HG03442 (cell line): ENCODE data around the gene SLC2A10.

Source experiments
- ATAC-seq: cut with Tn5 transposase; IDR thresholded peaks from one replicate; pipeline ENCODE4 v1.9.1; 2021; ENCODE audit warnings: mild to moderate bottlenecking, moderate library complexity; ENCODE audit not compliant: unreplicated experiment

The SLC2A10 gene

DNA sequence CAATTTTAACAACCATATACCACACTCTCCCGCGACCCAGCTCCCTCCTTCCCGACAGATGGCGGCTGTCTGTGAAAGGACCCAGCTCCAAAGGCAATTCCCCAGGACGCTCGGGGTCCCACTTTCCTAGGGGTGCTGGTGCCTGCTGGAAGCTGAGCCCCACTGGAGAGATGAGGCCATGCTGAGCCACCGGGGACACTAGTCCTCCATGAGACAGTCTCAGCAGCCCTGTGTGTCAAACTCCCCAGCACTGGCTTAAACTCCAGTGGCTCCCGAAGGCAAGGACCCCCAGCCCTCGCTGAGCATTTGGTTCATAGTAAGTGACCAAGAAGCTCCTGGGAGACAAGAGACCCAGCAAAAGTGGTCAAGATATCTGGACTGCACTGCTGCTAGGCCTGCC, 52.1 kb downstream of the SLC2A10 start:
- no peak for ATAC-seq

DNA sequence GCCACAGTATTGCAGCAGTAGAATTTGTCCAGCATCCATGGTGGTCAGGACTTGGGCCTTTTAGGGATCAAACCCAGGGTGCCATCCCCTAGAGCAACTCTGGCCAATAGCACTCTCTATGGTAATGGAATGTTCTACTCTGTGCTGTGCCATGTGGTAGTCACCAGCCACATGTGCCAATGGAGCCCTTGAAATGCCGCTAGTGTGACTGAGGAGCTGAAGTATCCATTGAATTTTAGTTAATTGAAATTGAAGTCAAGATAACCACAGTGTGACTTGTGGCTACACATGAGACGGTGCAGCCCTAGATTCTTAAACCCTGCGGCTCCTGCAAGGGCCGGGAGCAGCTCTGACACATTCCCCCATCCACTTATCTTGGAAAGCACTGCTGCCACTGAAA, 54.6 kb downstream of the SLC2A10 start:
- no peak for ATAC-seq

DNA sequence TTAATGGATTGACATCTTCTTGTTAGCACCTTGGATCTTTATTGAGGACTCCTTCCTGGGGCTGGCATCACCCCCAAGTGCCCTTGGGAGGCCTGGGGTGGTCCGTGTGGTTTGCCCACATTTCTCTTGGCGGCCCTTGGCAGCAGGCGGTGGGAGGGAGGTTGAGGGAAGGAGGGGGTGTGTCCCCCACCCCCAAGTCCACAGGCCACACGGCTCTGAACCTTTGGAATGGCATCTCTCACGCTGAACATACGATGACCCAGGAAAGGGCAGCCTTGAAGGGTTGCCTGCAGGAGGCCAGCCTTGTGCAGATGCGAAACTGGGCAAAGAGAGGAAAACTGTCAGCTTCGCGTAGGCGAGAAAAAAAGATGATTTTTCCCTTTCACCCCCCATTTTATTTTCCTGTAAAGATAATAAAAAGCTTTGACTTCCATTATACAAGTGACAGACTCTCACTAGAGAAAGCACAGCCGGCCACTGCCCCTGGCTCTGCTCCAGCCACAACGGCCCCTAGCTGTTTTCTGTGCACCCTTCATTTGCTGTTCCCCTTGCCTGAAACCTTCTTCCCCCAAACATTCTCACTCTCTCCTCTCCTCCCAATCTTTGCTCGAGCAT, 56.2 kb downstream of the SLC2A10 start:
- no peak for ATAC-seq

DNA sequence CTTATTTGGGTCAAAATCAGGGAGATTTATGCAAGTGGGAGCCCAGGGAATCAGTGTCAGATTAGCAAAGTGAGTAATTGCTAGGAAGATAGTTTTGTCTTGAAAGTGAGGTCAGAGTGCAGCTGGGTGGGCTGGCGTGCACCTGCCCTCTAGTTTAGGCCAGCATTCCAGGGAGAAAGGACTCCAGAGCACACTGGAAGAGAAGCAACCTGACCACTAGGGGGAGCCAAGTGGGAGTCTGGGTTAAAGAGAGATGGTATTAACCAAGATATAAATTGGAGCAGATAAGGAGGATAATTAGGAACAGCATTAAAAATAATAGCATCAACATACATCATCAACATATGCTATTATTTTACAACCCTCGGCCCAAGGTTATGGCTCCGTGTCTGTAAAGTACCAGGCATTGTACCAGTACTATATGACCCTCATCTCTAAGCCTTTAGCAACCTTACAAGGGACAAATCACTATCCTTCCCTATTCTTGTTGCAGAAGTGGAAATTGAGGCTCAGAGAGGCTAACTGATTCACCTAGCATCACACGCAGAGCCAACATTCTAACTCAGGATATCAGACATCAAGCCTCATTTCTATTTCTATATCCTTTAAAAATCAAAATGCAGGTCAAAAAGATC, 57.8 kb downstream of the SLC2A10 start:
- ATAC-seq, result no peak

DNA sequence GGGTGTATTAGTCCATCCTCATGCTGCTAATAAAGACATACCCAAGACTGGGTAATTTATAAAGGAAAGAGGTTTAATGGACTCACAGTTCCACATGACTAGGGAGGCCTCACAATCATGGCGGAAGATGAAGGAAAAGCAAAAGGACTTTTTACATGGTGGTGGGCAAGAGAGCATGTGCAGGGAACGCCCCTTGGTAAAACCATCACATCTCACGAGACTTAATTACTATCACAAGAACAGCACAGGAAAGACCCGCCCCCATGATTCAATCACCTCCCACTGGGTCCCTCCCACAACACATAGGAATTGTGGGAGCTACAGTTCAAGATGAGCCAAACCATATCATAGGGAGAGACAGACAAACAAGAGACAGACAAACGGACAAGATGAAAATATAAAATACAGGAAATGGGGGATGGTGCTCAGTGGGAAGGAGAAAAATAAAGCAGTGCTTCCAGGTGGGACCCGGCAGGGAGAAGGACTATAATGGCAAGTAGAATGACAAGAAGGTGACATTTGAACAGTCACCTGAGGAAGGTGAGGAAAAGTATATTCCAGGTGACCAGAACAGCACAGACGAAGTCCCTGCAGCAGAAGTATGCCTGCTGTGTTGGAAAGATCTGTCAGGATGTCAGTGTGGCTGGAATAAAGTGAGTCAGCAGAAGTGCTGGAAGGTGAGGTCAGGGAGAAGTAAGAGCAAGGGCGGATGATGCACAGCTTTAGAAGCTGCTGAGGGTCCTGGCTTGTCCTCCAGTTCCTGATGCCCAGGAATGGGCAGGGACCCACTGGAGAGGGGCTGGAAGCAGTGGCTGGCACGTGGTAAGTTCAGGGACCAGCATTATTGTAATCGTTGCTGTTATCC, 61.1 kb downstream of the SLC2A10 start:
- ATAC-seq, result no peak

DNA sequence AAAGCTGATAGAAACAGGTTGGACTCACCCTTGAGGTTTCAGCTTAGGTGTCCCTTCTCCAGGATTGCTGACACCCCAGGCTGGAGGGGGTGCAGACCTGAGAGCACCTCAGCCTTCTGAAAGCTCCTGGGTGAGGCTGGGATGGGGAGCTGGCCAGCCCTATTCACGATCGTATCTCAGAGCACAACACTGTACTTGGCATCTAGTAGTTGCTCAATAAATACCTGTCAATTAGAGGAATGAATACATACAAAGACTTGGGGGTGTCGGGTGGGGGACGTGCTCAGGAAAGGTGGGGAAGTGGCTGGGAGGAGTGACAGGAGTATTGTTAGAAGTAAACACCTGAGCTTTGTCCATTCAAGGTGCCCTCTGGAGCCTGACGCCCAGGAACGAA, 61.7 kb downstream of the SLC2A10 start:
- no peak for ATAC-seq

DNA sequence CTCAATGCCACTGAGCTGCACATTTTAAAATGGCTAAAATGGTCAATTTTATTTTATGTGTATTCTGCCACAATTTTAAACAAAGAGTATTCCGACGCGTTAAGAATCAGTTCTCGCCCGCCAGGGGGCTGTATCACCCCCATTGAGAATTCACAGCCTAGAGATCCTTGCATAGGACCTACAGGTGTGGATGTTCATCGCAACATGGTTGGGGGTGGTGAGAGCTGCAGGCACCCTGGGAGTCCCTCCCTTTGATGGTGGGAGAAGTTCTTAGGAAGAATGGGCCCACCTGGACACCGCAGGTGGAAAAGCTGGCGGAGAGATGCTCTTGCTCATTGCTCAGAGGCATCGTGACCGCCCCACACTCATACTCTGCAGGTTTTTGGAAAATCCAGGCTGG, 63.5 kb downstream of the SLC2A10 start:
- no peak for ATAC-seq

DNA sequence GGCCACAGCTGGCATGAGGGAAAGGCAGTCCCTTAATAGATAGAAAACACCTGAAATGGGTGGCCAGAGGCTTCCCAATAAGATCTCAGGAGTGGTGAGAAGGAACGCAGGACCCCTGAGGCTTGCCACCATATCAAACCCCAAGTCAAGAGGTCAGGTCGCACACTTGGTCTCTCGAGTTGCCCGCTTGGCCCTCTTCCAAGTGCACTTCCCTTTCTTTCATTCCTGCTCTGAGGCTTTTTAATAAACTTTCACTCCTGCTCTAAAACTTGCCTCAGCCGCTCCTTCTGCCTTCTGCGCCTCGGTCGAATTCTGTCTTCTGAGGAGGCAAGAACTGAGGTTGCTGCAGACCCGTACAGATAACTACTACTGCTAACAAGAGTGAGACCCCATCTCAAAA, 64.2 kb downstream of the SLC2A10 start:
- no peak for ATAC-seq

DNA sequence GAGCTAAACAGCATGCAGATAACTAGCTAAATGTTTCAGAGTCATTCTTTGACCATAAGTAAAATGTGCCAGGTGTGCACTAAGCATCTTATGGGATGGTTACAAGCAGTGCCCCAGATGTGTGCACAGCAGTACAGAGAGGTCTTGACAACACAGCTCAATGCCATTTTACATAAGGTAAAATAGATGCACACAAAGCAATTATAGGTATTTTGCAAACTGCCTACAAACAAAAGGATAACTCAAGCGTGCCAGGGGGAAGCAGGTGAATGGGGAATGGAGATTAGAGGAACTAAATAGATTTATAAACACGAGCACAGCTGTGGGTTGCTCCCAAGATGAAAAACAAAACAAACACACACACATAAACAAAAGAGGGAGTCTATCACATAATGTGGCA, 64.8 kb downstream of the SLC2A10 start:
- no peak for ATAC-seq

DNA sequence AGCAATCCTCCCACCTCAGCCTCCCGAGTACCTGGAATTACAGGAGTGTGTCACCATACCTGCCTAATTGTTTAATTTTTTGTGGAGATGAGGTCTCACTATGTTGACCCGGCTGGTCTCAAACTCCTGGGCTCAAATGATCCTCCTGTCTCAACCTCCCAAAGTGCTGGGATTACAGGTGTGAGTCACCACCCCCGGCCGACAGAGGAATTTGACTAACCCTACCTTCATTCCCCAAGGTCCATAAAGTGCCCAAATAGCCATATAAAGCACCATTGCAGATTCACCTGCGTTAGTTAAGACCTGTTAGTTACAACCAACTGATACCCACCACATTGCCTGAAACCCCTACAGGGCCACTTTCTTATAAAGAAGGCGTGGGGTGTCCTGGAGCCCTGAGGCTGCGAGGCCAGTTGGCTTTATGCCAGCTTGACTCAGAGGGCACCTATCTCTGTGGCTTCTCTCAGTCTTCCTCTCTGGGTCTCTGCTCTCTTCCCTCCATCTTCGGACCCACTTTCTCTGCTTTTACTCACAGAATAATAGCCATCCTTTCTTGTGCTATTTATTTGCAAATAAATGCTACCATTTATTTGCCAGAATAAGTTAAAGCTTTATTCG, 65.6 kb downstream of the SLC2A10 start:
- ATAC-seq, result no peak

DNA sequence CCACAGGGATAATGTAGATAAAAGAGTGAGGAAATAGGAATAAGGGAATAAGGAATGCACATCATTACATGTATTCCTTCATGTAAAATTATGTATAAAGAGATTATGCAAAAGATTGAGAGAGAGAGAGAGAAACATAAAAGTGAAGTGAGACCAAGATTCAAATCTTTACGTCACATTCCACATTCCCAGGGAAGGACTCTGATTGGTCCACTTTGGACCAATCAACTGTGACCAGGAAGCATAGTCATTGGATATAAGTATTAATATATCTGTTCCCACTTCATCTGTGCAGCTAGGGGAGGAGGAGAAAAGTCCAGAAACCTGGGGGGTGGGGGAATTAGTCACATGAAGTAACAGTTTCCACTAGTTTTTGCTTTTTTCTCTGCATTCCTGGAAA, 66.4 kb downstream of the SLC2A10 start:
- no peak for ATAC-seq

DNA sequence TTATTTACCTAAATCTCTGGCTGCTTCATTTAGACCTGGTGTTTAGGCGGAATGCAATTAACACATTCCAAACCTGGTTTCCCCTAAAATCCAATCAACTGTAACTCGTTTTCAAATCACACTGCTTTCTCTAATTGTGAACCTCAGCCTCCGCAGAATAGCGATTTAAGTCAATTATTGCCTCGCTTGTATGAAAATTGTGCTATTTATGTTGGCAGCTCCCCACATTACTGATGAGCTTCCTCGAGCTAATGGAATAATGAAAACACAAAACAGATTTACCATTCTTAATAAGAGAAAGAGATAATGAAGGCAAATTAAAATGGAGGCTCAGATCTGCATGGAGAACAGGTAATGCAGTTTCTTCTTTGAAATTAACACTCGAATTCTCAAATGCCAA, 67.9 kb downstream of the SLC2A10 start:
- ATAC-seq, result no peak

DNA sequence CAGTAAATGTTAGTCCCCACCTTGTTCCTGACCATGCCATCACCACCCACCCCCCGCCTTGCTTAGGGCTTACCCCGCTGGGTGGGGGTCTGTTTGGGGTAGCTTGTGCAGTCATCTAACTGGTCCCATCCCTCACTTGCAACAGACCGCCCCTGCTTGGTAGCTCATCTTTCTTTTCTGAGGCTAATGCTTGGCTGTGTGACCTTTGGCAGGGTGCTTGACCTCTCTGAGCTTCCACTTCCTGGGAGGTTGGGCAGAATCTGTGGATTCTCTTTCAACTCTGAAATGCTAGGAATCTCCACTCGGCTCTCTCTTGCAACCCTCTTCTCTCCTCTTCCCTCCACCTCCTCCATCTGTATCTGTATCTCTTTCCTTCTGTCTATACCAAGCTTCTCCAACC, 70.4 kb downstream of the SLC2A10 start:
- ATAC-seq, result no peak

DNA sequence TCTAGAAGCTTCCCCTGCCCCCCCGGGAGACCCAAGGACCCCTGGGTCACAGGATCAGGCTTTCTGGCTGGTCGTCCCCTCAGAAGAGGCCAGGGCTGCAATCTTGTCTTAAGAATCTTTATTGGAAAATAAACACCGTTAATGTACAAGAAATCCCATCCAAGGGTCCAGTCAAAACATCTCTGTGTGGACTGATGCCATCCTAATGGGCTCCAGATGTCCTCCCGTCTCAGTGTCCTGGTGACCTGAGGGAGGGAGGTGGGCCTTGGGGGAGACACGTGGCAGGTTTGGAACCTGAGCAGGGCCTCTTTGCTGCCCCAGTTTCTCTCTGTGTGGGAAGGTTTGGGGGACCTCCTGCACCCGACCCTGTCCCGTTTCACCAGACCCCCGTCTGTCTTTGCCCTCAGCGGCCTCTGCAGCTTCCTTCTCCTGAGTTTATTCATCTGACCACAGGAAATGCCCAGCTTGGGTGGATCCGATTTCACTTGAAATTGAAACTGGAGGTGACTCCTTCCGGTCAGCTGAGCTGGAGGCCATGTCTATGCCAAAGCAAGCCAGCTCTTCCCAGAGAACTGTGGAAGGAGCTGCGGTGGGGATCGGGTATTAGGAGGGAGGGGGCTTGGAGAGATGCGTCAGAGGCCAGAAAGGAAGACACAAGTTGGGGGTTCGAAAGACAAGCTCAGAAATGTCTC, 75.1 kb downstream of the SLC2A10 start:
- ATAC-seq, result no peak
